HUDEP-2 (cell line): ENCODE results near the gene KCNQ4.
A peak's percentile ranks its signal among the peaks of the same experiment; 100 is the strongest.

ENCODE experiments used
- DNase-seq, 76 experiments: peaks; one replicate each; lab custom pipeline; 2025; ENCODE audit not compliant: unreplicated experiment in 76 of 76; lab: John Stamatoyannopoulos, UW

Gene KCNQ4

GRCh38 chr1:40783001-40783905 lies at the start of gene KCNQ4:
Gene KCNQ4 (plus strand): TSS chr1:40783787. CDS start chr1:40784094, 307 bp downstream.
- peak in 59 of 76 experiments; percentile 10 to 72 (median 47) for DNase-seq

GRCh38 chr1:40734882-40735628 lies 48.5 kb upstream of the KCNQ4 start:
- DNase-seq = peak in 7 of 76 experiments; percentile 3 to 20 (median 10)

GRCh38 chr1:40736085-40736531 lies 47.5 kb upstream of the KCNQ4 start:
- no peak for DNase-seq

GRCh38 chr1:40738831-40739230 lies 44.8 kb upstream of the KCNQ4 start:
- DNase-seq = no peak

GRCh38 chr1:40739455-40740008 lies 44.1 kb upstream of the KCNQ4 start:
- DNase-seq = no peak

- DNase-seq = peak in 12 of 76 experiments; percentile 1 to 40 (median 12)
Measured at GRCh38 chr1:40740039-40740996, 43.3 kb upstream of the KCNQ4 start.

GRCh38 chr1:40740997-40741736 lies 42.4 kb upstream of the KCNQ4 start:
- DNase-seq = no peak

GRCh38 chr1:40742363-40743061 lies 41.1 kb upstream of the KCNQ4 start:
- DNase-seq = no peak

GRCh38 chr1:40743452-40743851 lies 40.1 kb upstream of the KCNQ4 start:
- no peak for DNase-seq

- no peak for DNase-seq
Measured at GRCh38 chr1:40743860-40744259, 39.7 kb upstream of the KCNQ4 start.

GRCh38 chr1:40745176-40745575 lies 38.4 kb upstream of the KCNQ4 start:
- no peak for DNase-seq

GRCh38 chr1:40746344-40747090 lies 37.1 kb upstream of the KCNQ4 start:
- DNase-seq = no peak

GRCh38 chr1:40748841-40749718 lies 34.5 kb upstream of the KCNQ4 start:
- DNase-seq = no peak

- DNase-seq = no peak
Measured at GRCh38 chr1:40749817-40750216, 33.8 kb upstream of the KCNQ4 start.

GRCh38 chr1:40750451-40750908 lies 33.1 kb upstream of the KCNQ4 start:
- DNase-seq = no peak

- no peak for DNase-seq
Measured at GRCh38 chr1:40751802-40752201, 31.8 kb upstream of the KCNQ4 start.
